CD14-positive monocyte (primary cell): Measurements from ENCODE around the gene SIM2. TPM values are rescaled to one million over a fixed set of nuclear protein-coding genes. Genes with fewer than 3 reads are reported as not detected.

Experiments used
- DNase-seq, 3 donors: peaks; one replicate each; pipeline ENCODE4 v3.0.0-alpha.2; 2011 to 2022
- H2AFZ ChIP-seq: 2 replicates; pipeline ENCODE4 v1.6.0; 2012; ENCODE audit warnings: mild to moderate bottlenecking, low read depth, low read length, inconsistent platforms; ENCODE audit not compliant: insufficient read depth, poor library complexity, severe bottlenecking
- H3K27ac ChIP-seq, 2 donors: 1 replicate in 1 of 2; 2 replicates in 1 of 2; pipeline ENCODE4 v1.5.1; 2012 to 2013; ENCODE audit warnings: low read length in 2 of 2, control low read depth in 1 of 2, inconsistent platforms in 1 of 2, low read depth in 1 of 2, mild to moderate bottlenecking in 1 of 2
- H3K27me3 ChIP-seq, 2 donors: one replicate each; pipeline versions ENCODE4 v1.6.0 to v1.6.1; 2011 to 2013; ENCODE audit warnings: low read length in 2 of 2; ENCODE audit not compliant: control insufficient read depth in 2 of 2, insufficient read depth in 2 of 2
- H3K36me3 ChIP-seq, 2 donors: replicated peaks in 1 of 2; 1 replicate in 1 of 2; 2 replicates in 1 of 2; pipeline versions ENCODE4 v1.5.1 to v1.6.1; 2012 to 2013; ENCODE audit warnings: low read length in 2 of 2, control low read depth in 1 of 2, inconsistent platforms in 1 of 2, mild to moderate bottlenecking in 1 of 2; ENCODE audit not compliant: insufficient read depth in 2 of 2, control insufficient read depth in 1 of 2
- H3K4me1 ChIP-seq, 2 donors: 1 replicate in 1 of 2; 2 replicates in 1 of 2; pipeline versions ENCODE4 v1.5.1 to v1.6.1; 2012 to 2013; ENCODE audit warnings: low read length in 2 of 2, control low read depth in 1 of 2, inconsistent platforms in 1 of 2, mild to moderate bottlenecking in 1 of 2, moderate library complexity in 1 of 2; ENCODE audit not compliant: insufficient read depth in 2 of 2, control insufficient read depth in 1 of 2
- H3K4me2 ChIP-seq: replicated peaks from 2 replicates; pipeline ENCODE3; 2012; ENCODE audit warnings: low read length, moderate library complexity, mild to moderate bottlenecking; ENCODE audit not compliant: poor library complexity, severe bottlenecking; ENCODE audit errors: extremely low read depth
- H3K4me3 ChIP-seq, 3 experiments: fragments of 200-600 bp in 1 of 3; sonication (generic) in 1 of 3; replicated peaks in 1 of 3; 1 replicate in 2 of 3; 2 replicates in 1 of 3; pipeline ENCODE4 v1.5.1; 2011 to 2013; ENCODE audit warnings: low read length in 3 of 3, mild to moderate bottlenecking in 3 of 3, control low read depth in 2 of 3, low read depth in 2 of 3, inconsistent platforms in 1 of 3, moderate library complexity in 1 of 3
- H3K79me2 ChIP-seq: 2 replicates; pipeline ENCODE4 v1.6.0; 2012; ENCODE audit warnings: mild to moderate bottlenecking, control low read depth, inconsistent platforms, low read length, moderate library complexity; ENCODE audit not compliant: insufficient read depth
- H3K9ac ChIP-seq: 2 replicates; pipeline ENCODE4 v1.6.0; 2017; ENCODE audit warnings: low read length, mild to moderate bottlenecking; ENCODE audit not compliant: insufficient read depth, poor library complexity, severe bottlenecking
- H3K9me3 ChIP-seq, 2 donors: replicated peaks in 1 of 2; 1 replicate in 1 of 2; 2 replicates in 1 of 2; pipeline versions ENCODE4 v1.5.1 to v1.6.1; 2012 to 2013; ENCODE audit warnings: low read length in 2 of 2, control low read depth in 1 of 2; ENCODE audit not compliant: control insufficient read depth in 1 of 2, insufficient read depth in 1 of 2
- H4K20me1 ChIP-seq: 2 replicates; pipeline ENCODE4 v1.6.0; 2012; ENCODE audit warnings: mild to moderate bottlenecking, low read length, control low read depth, moderate library complexity; ENCODE audit not compliant: insufficient read depth
- H3K27ac Mint-ChIP-seq, 7 donors: one replicate each; pipeline ENCODE4 v1.8.0; 2020; ENCODE audit warnings: mild to moderate bottlenecking in 7 of 7, mixed read lengths in 7 of 7, moderate library complexity in 6 of 7, inconsistent platforms in 2 of 7
- H3K27me3 Mint-ChIP-seq, 3 donors: one replicate each; pipeline ENCODE4 v1.8.0; 2021 to 2022; ENCODE audit warnings: low read depth in 3 of 3, mild to moderate bottlenecking in 3 of 3, mixed read lengths in 3 of 3, moderate library complexity in 3 of 3, inconsistent platforms in 1 of 3
- H3K36me3 Mint-ChIP-seq, 2 donors: one replicate each; pipeline ENCODE4 v1.8.0; 2020; ENCODE audit warnings: mixed read lengths in 2 of 2, inconsistent platforms in 1 of 2, mild to moderate bottlenecking in 1 of 2
- H3K4me1 Mint-ChIP-seq: one replicate; pipeline ENCODE4 v1.8.0; 2020; ENCODE audit warnings: mild to moderate bottlenecking, mixed read lengths
- H3K4me3 Mint-ChIP-seq, 2 donors: one replicate each; pipeline ENCODE4 v1.8.0; 2020; ENCODE audit warnings: mild to moderate bottlenecking in 2 of 2, mixed read lengths in 2 of 2, moderate library complexity in 1 of 2
- H3K9me3 Mint-ChIP-seq, 7 donors: one replicate each; pipeline ENCODE4 v1.8.0; 2020 to 2022; ENCODE audit warnings: mixed read lengths in 7 of 7, mild to moderate bottlenecking in 6 of 7, moderate library complexity in 6 of 7, inconsistent platforms in 2 of 7
- whole genome bisulfite sequencing: methylation state at CpG from one replicate; pipeline ENCODE4 v1.1.5; 2013; ENCODE audit warnings: missing lambda C conversion rate; ENCODE audit not compliant: insufficient coverage; 5-methylcytosine and 5-hydroxymethylcytosine counted together
- intact Hi-C, 2 donors: fragments of 100-400 bp; cut with micrococcal nuclease; formaldehyde crosslinking; loops; one replicate each; pipeline versions ENCODE4 v1.15.0 to v1.15.1; 2023
- polyA plus RNA-seq, 3 donors: library from polyadenylated mRNA; depleted of rRNA in 1 of 3; unstranded in 2 of 3; stranded (reverse) in 1 of 3; fragments of 300-500 nt in 2 of 3; fragments of >200 nt in 1 of 3; fragmentation: Illumina TruSeq in 2 of 3; gene quantifications; 1 replicate in 2 of 3; 2 replicates in 1 of 3; pipeline ENCODE4 v1.2.3, GENCODE V29; 2012 to 2021
- TF ChIP-seq, protein P1 (sequence below): fragments of 200-600 bp; IDR thresholded peaks from one replicate; pipeline ENCODE4 v1.8.0; 2022; ENCODE audit warnings: antibody characterized with exemption, mild to moderate bottlenecking

The SIM2 gene
- polyA plus RNA-seq, 3 donors, result not detected

DNA sequence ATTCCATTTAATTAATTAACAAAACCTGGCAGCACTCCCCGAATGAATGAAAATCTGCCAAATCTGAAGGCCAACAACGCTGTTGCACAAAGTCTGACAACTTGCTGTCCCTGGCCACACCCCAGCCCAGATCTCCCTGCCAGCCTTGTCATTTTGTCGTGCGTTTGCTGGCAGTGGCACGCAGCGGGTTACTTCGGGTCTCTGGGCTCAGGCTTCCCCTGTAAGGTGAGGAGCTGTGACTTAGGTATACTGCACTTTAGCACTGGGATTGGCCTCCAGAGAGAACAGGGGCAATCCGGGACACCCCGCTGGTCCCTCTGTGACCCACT lies 34.3 kb upstream of the SIM2 start:
- Mint-ChIP-seq H3K4me1 (no peaks in the 10 kb centered on the region), H3K4me3 (no peak overlapping the region), H3K27me3 (peaks cover 11 to 56% (median 33%) of the 10 kb centered on the region in 3 donors), H3K36me3 (no peaks in the 10 kb centered on the region), H3K27ac (no peak overlapping the region), H3K9me3 (peaks cover 0 to 2% (median 0%) of the 10 kb centered on the region in 7 donors)
- no peak overlapping the region for H3K4me3 ChIP-seq
- DNase-seq, result no peak
- H3K4me1 ChIP-seq, result no peaks in the 10 kb centered on the region
- H3K4me2 ChIP-seq, result no peak overlapping the region
- no peaks in the 10 kb centered on the region for H4K20me1 ChIP-seq
- TF ChIP-seq, protein P1, sequence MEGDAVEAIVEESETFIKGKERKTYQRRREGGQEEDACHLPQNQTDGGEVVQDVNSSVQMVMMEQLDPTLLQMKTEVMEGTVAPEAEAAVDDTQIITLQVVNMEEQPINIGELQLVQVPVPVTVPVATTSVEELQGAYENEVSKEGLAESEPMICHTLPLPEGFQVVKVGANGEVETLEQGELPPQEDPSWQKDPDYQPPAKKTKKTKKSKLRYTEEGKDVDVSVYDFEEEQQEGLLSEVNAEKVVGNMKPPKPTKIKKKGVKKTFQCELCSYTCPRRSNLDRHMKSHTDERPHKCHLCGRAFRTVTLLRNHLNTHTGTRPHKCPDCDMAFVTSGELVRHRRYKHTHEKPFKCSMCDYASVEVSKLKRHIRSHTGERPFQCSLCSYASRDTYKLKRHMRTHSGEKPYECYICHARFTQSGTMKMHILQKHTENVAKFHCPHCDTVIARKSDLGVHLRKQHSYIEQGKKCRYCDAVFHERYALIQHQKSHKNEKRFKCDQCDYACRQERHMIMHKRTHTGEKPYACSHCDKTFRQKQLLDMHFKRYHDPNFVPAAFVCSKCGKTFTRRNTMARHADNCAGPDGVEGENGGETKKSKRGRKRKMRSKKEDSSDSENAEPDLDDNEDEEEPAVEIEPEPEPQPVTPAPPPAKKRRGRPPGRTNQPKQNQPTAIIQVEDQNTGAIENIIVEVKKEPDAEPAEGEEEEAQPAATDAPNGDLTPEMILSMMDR, result no peak
- no peaks in the 10 kb centered on the region for H3K9me3 ChIP-seq
- H3K79me2 ChIP-seq, result no peaks in the 10 kb centered on the region
- peaks cover 0 to 3% of the 10 kb centered on the region in 2 donors for H3K27me3 ChIP-seq
- H3K36me3 ChIP-seq, result no peaks in the 10 kb centered on the region
- no peak overlapping the region for H2AFZ ChIP-seq
- WGBS, result 89% methylated on average over 6 of the region's 9 CpGs
- intact Hi-C loops, result no loop called here
- H3K9ac ChIP-seq, result no peak overlapping the region
- no peak overlapping the region for H3K27ac ChIP-seq

DNA sequence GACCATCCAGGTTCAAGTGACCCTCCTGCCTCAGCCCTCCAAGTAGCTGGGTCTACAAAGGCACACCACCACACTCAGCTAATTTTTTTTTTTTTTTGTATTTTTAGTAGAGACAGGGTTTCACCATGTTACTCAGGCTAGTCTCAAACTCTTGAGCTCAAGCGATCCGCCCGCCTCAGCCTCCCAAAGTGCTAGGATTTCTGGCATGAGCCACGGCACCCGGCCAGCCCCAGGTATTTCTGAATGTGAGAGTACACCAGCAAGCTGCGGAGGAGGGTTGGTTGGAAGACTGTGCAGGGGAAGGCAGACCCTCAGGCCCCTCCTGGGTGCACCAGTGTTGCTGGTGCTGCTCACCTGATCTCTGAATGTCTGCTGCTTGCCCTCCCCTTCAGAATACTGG lies 33.1 kb upstream of the SIM2 start:
- Histone ChIP-seq H2AFZ (no peak overlapping the region), H3K4me2 (no peak overlapping the region), H3K27ac (no peak overlapping the region), H3K9ac (no peak overlapping the region), H3K27me3 (peaks cover 0 to 3% of the 10 kb centered on the region in 2 donors), H3K36me3 (no peaks in the 10 kb centered on the region), H3K79me2 (no peaks in the 10 kb centered on the region), H3K4me1 (no peaks in the 10 kb centered on the region), H3K4me3 (no peak overlapping the region), H4K20me1 (no peaks in the 10 kb centered on the region), H3K9me3 (no peaks in the 10 kb centered on the region)
- Mint-ChIP-seq H3K4me3 (no peak overlapping the region), H3K9me3 (peaks cover 0 to 1% (median 0%) of the 10 kb centered on the region in 7 donors), H3K4me1 (no peaks in the 10 kb centered on the region), H3K27me3 (peaks cover 8 to 52% (median 30%) of the 10 kb centered on the region in 3 donors), H3K36me3 (no peaks in the 10 kb centered on the region), H3K27ac (no peak overlapping the region)
- WGBS, result 97% methylated on average over 3 of the region's 6 CpGs
- no peak for DNase-seq
- TF ChIP-seq, protein P1, result no peak
- intact Hi-C loops, result no loop called here
